Activated CD4-positive, alpha-beta memory T cell treated with anti-CD3 and anti-CD28 coated beads, Interleukin-2, amount 10 ng/mL, durations not matched to agents 7 days and 5 days (primary cell): ENCODE data around the gene TPH2. TPM values are rescaled to one million over a fixed set of nuclear protein-coding genes. Genes with fewer than 3 reads are reported as not detected.

ENCODE experiments used
- total RNA-seq, 2 experiments: library from RNA; stranded (reverse); gene quantifications; one replicate each; pipeline ENCODE4 v1.2.3, GENCODE V29; 2021

Gene TPH2
- total RNA-seq, 2 experiments from 2014 or later = not detected

Other genes with a start within 250 kb of the TPH2 start
- 10 to 100 TPM; 65.0 to 67.3 TPM for gene RAB21, start 184.0 kb upstream of the TPH2 start, total RNA-seq
- 10 to 100 TPM; 60.6 to 67.3 TPM for gene TBC1D15, start 99.1 kb upstream of the TPH2 start, total RNA-seq